H54 (cell line): ENCODE data around the gene OR13C2.

Experiments
- DNase-seq: peaks from one replicate; pipeline ENCODE4 v3.0.0; 2011; ENCODE audit warnings: low spot score, mixed read lengths; ENCODE audit not compliant: insufficient read length
- FAIRE-seq: peaks from 3 replicates; lab custom pipeline; 2011; peaks lifted over from hg19 to GRCh38; lab: Jason Lieb, UNC
- POLR2A ChIP-seq: IDR thresholded peaks from 2 replicates; pipeline ENCODE4 v1.6.1; 2011; ENCODE audit warnings: low read depth, mild to moderate bottlenecking, low read length

Gene OR13C2

DNA sequence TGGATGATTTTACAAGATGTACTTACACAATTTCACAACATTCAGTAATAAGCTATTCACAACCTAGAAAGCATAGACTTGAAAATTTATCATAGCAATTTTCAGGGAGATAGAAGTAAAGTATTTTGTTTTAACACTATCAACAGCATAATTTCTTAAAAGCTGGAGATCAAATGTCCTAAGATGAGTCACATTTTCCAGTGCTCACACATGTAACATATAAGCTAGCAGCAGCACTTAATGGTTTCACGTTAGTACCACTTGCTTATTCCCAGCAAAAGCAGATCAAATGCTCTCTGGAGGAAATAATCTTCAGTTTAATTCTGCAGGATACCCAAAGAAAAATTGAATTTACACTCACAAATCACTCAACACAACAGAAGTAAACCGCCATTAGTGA is 30.0 kb downstream of the OR13C2 start:
- peak; percentile 41 for FAIRE-seq
- DNase-seq: no peak
- TF ChIP-seq POLR2A: no peak

DNA sequence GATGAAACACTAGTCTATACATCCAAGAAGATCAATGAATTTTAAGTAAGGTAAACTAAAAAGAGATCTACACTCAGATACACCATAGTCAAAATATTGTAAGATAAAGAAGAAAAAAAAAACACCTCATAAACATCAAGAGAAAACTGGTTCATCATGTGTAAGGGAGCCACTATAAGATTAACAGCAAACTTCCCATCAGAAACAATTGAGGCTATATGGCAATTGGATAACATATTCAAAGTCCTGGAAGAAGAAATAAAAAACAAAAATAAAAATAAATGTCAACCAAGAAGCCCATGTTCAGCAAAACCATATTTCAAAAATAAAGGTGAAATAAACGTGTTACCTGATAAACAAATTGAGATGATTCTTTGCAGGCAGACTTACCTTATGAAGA is 32.8 kb downstream of the OR13C2 start:
- DNase-seq: no peak
- FAIRE-seq: no peak
- no peak for TF ChIP-seq POLR2A

DNA sequence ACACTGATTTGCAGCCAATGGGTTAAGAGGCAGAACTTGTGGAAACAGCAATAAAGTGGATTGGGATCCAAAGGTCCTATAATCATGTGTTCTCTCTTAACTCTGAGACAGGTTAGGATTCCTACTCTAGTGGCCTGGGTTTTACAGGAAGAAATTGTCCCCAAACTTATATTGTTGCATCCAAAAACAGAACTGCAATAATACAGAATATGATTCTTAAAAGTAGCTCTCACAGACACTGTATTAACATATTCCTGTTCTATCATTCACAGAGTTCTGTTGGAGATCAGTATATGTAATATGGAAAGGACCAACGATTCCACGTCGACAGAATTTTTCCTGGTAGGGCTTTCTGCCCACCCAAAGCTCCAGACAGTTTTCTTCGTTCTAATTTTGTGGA is 36.6 kb downstream of the OR13C2 start, which contains the start of gene OR13C8:
OR13C8 (plus strand) TSS at position 301 of the 400 bp plus-strand sequence; CDS start at position 301, 0 bp downstream.
- DNase-seq (no peak), FAIRE-seq (peak; percentile 6)
- TF ChIP-seq POLR2A: no peak

DNA sequence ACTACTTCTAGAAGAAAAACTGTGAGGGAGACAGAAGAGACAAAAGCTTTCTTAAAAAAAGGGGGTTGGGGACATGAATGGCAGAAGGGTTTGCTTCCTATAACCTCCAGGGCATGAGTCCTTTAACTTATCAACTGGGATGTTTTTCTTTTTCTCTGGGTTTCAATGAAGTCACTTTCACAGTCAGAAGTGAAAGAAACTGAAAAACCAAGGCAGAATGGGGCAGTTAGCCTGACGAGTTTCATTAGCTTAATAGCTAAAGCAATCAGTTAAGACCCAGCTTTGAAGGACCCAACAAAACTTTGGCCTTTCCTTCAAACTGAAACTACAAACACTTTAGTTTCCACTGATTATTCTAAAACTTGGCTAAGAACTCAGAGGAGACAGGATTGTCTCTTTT is 41.1 kb downstream of the OR13C2 start:
- no peak for TF ChIP-seq POLR2A
- FAIRE-seq (no peak), DNase-seq (no peak)

DNA sequence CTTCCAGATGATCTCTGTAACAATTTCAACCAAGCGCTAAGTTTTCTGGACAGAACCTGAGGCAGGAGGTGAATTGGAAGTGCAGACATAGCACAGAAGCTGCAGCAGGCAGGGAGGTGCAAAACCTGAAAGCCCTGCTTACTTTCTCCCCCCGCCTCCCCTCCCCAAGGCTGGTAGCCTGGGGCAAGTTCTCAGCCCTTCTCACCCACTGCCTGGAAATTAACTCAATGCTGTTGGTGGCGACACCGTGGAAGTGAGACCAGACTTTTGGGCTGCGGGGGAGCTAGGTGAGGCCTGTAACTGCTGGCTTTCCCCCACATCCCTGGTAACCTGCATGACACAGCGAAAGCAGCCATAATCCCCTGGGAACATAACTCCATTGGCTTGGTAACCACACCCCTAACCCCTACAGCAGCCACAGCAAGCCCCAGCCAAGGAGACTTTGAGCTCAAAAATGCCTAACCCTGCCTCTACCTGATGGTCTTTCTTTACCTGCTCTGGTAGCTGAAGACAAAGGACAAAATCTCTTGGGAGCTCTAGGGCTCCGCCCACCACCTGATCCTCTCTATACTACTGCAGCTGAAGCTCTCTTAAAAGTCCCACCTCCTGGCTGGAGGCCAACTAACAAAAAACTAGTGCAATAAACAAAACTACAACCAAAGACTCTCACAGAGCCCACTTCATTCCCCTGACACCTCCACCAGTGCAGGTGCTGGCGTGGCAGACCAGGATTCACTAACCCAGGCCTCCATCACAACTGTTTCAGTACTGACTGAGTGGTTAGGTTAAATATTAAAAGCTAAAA is 48.4 kb downstream of the OR13C2 start:
- DNase-seq (no peak), FAIRE-seq (no peak)
- no peak for TF ChIP-seq POLR2A

DNA sequence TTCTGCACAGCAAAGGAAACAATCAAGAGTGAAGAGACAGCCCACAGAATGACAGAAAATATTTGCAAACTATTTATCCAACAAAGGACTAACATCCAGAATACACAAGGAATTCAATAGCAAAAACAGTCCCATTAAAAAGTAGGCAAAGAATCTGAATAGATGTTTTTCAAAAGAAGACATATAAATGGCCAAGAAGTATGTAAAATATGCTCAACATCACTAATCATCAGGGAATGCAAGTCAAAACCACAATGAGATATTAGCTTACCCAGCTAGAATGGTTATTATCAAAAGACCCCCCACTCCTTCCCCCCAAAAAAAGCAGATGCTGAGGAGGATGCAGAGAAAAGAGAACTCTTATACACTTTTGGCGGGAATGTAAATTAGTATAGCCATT is 49.9 kb downstream of the OR13C2 start:
- peak; percentile 55 for FAIRE-seq
- TF ChIP-seq POLR2A: no peak
- no peak for DNase-seq
